SH-SY5Y (cell line): Measurements from ENCODE around the gene AKAP8L.

Experiments
- GATA2 ChIP-seq: IDR thresholded peaks from 2 replicates; pipeline ENCODE4 v1.6.1; 2011; ENCODE audit warnings: mild to moderate bottlenecking, low read depth, low read length
- GATA3 ChIP-seq: IDR thresholded peaks from 2 replicates; pipeline ENCODE4 v1.6.1; 2011; ENCODE audit warnings: low read depth, mild to moderate bottlenecking, low read length, moderate library complexity

GRCh38 chr19:15371786-15372380, 46.9 kb downstream of the AKAP8L start:
- TF ChIP-seq GATA3 (no peak), GATA2 (no peak)
